BJ (cell line): ENCODE data around the gene PPIP5K1. TPM values are rescaled to one million over a fixed set of nuclear protein-coding genes. Genes with fewer than 3 reads are reported as not detected.

Experiments
- CTCF ChIA-PET: fragments of 350-600 bp; formaldehyde crosslinking; extraction: SDS; loops from one replicate; lab custom pipeline; 2021; ENCODE audit warnings: antibody characterized with exemption, inconsistent platforms; lab: Yijun Ruan, JAX
- POLR2A ChIA-PET: fragments of 300-600 bp; sonication (Branson Sonifier 250); formaldehyde crosslinking; extraction: SDS; loops from one replicate; lab custom pipeline; 2021; ENCODE audit warnings: antibody characterized with exemption; lab: Charles Lee
- DNase-seq: peaks from one replicate; pipeline ENCODE4 v3.0.0-alpha.2; 2011; ENCODE audit warnings: low read depth
- H3K27me3 ChIP-seq: 2 replicates; pipeline ENCODE4 v1.6.0; 2011; ENCODE audit warnings: low read length; ENCODE audit not compliant: control insufficient read depth, insufficient read depth
- H3K36me3 ChIP-seq: 2 replicates; pipeline ENCODE4 v1.5.1; 2011; ENCODE audit warnings: low read length; ENCODE audit not compliant: control insufficient read depth, insufficient read depth
- H3K4me3 ChIP-seq: 2 replicates; pipeline ENCODE4 v1.5.1; 2011; ENCODE audit warnings: low read depth, mild to moderate bottlenecking, control low read depth, low read length
- polyA plus RNA-seq: library from polyadenylated mRNA; depleted of rRNA; stranded (reverse); fragments of >200 nt; gene quantifications from 2 replicates; pipeline ENCODE4 v1.2.3, GENCODE V29; 2011
- TF ChIP-seq, protein P1 (sequence below): IDR thresholded peaks from 2 replicates; pipeline ENCODE4 v1.5.1; 2011; ENCODE audit warnings: low read depth, mild to moderate bottlenecking, control low read depth, inconsistent platforms, low read length, moderate library complexity; ENCODE audit not compliant: insufficient read depth

The PPIP5K1 gene
- polyA plus RNA-seq, 1 experiment: 29.2 TPM

DNA sequence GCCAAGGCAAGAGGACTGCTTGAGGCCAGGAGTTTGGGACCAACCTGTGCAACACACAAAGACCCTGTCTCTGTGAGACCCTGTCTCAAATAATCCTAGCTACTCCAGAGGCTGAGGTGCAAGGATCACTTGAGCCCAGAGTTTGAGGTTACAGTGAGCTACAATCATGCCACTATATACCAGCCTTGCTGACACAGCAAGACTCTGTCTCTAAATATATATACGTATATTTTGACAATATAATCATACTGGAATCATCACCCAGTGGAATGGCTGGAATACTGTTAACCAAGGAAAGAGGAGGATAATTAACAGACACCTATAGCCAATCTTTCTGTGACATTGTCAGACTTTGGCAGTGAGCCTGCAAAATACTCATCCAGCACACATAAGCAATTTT is 81.6 kb downstream of the PPIP5K1 start:
- ChIA-PET POLR2A (no interaction called here), CTCF (interaction anchor here (1.3 kb wide), 1 partner anchor 25 kb away, joined by 3 read pairs; no protein-coding TSS in a partner anchor)
- H3K4me3 ChIP-seq: no peak overlapping the region
- no peaks in the 10 kb centered on the region for H3K27me3 ChIP-seq
- TF ChIP-seq, protein P1, sequence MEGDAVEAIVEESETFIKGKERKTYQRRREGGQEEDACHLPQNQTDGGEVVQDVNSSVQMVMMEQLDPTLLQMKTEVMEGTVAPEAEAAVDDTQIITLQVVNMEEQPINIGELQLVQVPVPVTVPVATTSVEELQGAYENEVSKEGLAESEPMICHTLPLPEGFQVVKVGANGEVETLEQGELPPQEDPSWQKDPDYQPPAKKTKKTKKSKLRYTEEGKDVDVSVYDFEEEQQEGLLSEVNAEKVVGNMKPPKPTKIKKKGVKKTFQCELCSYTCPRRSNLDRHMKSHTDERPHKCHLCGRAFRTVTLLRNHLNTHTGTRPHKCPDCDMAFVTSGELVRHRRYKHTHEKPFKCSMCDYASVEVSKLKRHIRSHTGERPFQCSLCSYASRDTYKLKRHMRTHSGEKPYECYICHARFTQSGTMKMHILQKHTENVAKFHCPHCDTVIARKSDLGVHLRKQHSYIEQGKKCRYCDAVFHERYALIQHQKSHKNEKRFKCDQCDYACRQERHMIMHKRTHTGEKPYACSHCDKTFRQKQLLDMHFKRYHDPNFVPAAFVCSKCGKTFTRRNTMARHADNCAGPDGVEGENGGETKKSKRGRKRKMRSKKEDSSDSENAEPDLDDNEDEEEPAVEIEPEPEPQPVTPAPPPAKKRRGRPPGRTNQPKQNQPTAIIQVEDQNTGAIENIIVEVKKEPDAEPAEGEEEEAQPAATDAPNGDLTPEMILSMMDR: no peak
- no peak for DNase-seq
- H3K36me3 ChIP-seq: no peaks in the 10 kb centered on the region

DNA sequence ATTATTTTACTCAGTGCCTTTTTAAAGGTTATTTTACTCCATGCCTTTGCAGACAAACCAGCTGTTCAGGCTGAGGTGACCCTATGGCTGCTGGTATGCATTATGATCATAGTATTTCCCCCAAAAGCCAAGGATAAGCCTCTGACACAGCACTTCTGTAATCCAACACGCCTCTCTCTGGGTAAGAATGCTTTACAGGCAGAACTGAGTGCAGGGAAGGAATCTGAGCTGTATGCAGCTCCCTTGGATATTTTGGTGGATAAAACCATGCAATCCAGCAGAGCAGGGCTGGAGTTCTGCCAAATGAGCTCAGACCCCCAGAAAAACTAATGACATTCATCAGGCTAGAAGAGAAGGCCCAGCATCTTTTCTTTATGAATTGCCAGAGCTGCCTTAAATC is 84.3 kb downstream of the PPIP5K1 start:
- CTCF ChIA-PET: interaction anchor here (0.9 to 1.1 kb wide), 3 partner anchors 8 to 13 kb away, joined by 3 to 6 read pairs (median 3); partner anchors contain the start of gene TP53BP1
- POLR2A ChIA-PET: no interaction called here
- Histone ChIP-seq H3K27me3 (no peaks in the 10 kb centered on the region), H3K4me3 (no peak overlapping the region), H3K36me3 (no peaks in the 10 kb centered on the region)
- no peak for DNase-seq
- TF ChIP-seq, protein P1: no peak

DNA sequence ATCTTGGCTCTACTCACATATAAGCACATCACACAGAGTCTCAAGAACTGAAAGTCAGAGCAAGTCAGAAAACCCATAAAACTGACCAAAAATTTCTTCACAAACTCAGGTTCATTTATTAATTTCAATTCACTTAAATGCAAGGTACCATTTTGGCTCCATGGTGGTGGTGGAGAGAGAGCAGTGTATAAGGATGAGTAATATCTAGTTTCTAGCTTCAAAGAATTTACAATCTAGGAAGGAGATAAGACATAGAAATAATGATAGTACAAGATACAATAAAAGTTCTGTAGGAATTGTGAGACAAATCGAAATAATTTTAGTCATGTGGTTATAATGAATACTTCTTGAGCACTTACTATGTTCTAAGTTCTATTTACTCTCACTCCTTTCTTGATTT is 90.4 kb downstream of the PPIP5K1 start:
- ChIA-PET CTCF (interaction anchor here (0.7 to 3.1 kb wide), 2 partner anchors 15 to 59 kb away, joined by 3 to 17 read pairs; no protein-coding TSS in a partner anchor), POLR2A (no interaction called here)
- TF ChIP-seq, protein P1: no peak
- Histone ChIP-seq H3K4me3 (no peak overlapping the region), H3K36me3 (no peaks in the 10 kb centered on the region), H3K27me3 (no peaks in the 10 kb centered on the region)
- no peak for DNase-seq

- CTCF ChIA-PET: no interaction called here
- Histone ChIP-seq H3K27me3 (no peaks in the 10 kb centered on the region), H3K4me3 (no peak overlapping the region), H3K36me3 (no peaks in the 10 kb centered on the region)
- POLR2A ChIA-PET: no interaction called here
- TF ChIP-seq, protein P1: no peak
- DNase-seq: no peak
Measured at GRCh38 chr15:43498990-43499389, 91.0 kb downstream of the PPIP5K1 start.

DNA sequence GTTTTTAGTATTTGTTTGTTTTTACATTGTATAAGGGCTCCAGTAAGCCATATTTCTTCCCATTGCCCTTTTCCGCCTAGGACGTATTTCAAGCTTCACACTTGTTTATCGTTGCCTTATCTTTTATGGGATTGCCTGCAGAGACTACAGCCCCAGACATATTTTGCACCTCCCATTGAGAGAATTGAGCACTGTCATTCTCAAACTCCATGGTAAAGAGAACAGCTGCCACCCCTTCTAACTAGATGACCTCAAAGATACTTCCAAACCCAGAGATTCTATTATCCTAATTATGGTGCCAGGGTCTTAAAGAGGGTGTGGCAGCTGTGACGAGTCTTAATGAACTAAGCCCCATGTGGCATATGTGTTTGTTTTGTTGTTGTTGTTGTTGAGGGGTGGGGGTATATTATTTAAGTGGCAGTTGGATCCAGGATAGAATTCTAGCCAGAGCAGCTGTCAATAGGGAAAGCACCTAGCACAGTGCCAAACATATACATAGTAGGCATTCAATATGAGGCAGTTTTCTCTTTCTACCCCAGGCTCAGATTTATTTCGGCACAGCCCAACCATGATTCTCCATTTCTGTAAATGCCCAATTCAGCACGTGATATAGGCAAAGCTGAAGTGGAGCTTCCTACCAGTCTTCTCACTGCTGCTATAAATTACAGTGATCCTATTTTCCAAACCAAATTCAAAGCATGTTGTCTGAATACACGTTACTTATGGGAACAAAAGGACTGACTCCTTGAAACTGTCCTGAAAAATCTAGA is 96.1 kb downstream of the PPIP5K1 start:
- TF ChIP-seq, protein P1: no peak
- POLR2A ChIA-PET: interaction anchor here (0.5 kb wide), 1 partner anchor 27 kb away, joined by 3 read pairs; no protein-coding TSS in a partner anchor
- CTCF ChIA-PET: interaction anchor here (1.2 to 1.5 kb wide), 3 partner anchors 12 to 22 kb away, joined by 3 read pairs; no protein-coding TSS in a partner anchor
- H3K4me3 ChIP-seq: no peak overlapping the region
- no peaks in the 10 kb centered on the region for H3K27me3 ChIP-seq
- no peak for DNase-seq
- H3K36me3 ChIP-seq: no peaks in the 10 kb centered on the region; the same call in 1 of the 2 replicates
